ENCODE data around the gene MMP17.

MMP17 gene

DNA sequence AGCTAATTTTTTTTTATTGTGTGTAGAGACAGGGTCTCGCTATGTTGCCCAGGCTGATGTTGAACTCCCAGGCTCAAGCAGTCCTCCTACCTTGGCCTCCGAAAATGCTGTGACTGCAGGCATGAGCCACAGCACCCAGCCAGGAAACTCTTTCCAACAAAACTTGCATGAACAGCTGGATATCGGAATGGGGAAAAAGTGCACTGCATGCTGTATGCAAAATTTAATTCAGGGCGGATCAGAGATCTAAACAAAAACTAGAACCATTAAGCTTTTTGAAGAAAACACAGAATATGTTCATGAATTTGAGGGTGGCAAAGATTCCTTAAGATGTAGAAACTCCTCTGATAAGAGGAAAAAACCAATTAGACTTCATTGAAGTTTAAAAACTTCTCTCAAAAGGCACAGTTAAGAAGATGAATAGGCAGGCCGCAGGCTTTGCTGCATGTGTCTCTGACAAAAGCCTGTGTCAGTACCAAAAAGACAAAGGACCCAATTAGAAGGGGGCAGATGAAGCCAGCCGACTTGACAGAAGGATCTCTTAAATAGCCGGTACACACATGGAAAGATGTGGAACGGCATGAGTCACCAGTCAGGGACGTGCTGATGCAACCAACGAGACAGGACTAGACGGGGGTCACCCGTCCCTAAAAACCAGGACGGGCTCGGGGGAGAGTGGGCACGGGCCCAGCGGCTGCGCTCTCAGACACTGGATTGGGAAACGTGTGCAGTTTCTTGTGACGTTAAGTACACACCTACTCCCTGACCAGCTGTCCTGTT lies 34.8 kb upstream of the MMP17 start:
- no peak for DNase-seq (ENCODE audit: low read depth, low spot score)
- Histone ChIP-seq H3K27ac (ENCODE audit: low read length) (no peak overlapping the region), H3K27me3 (ENCODE audit: control insufficient read depth, insufficient read depth, low read length) (no peaks in the 10 kb centered on the region), H3K4me3 (ENCODE audit: low read length) (no peak overlapping the region), H3K9me3 (ENCODE audit: control insufficient read depth, insufficient read depth, low read length) (no peaks in the 10 kb centered on the region), H3K36me3 (ENCODE audit: control insufficient read depth, insufficient read depth, low read length) (0 out of 2 replicates have a peak, but pooled peaks cover 5% of the 10 kb centered on the region), H3K4me1 (ENCODE audit: control insufficient read depth, insufficient read depth, low read length) (peaks cover 7% of the 10 kb centered on the region; the same call in 1 of the 2 replicates)
- no CpG with 5 or more reads among the region's 19 CpGs for WGBS (ENCODE audit: insufficient coverage, insufficient read length)

DNA sequence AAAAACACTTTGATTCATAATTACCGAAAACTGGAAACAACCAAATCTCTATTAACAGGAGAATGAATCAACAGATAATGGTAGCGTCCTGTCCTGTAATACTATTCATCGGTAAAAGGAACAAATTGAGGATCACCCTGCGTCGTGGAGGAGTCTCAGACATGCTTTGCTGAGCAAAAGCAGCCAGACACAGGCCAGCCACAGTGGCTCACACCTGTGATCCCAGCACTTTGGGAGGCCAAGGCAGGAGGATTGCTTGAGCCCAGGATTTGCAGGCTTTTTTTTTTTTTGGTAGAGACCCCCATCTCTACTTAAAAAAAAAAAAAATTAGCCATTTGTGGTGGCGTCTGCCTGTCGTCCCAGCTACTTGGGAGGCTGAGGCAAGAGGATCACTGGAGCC lies 34.1 kb upstream of the MMP17 start:
- no peaks in the 10 kb centered on the region for H3K9me3 ChIP-seq (ENCODE audit: control insufficient read depth, insufficient read depth, low read length)
- no peaks in the 10 kb centered on the region for H3K27me3 ChIP-seq (ENCODE audit: control insufficient read depth, insufficient read depth, low read length)
- H3K27ac ChIP-seq (ENCODE audit: low read length), result no peak overlapping the region
- peaks cover 7% of the 10 kb centered on the region; the same call in 1 of the 2 replicates for H3K4me1 ChIP-seq (ENCODE audit: control insufficient read depth, insufficient read depth, low read length)
- DNase-seq (ENCODE audit: low read depth, low spot score), result no peak
- no peak overlapping the region for H3K4me3 ChIP-seq (ENCODE audit: low read length)
- no CpG with 5 or more reads among the region's 7 CpGs for WGBS (ENCODE audit: insufficient coverage, insufficient read length)
- H3K36me3 ChIP-seq (ENCODE audit: control insufficient read depth, insufficient read depth, low read length), result 0 out of 2 replicates have a peak, but pooled peaks cover 6% of the 10 kb centered on the region

- Histone ChIP-seq H3K4me1 (ENCODE audit: control insufficient read depth, insufficient read depth, low read length) (peaks cover 7% of the 10 kb centered on the region; the same call in 1 of the 2 replicates), H3K27me3 (ENCODE audit: control insufficient read depth, insufficient read depth, low read length) (no peaks in the 10 kb centered on the region), H3K27ac (ENCODE audit: low read length) (no peak overlapping the region), H3K9me3 (ENCODE audit: control insufficient read depth, insufficient read depth, low read length) (no peaks in the 10 kb centered on the region), H3K36me3 (ENCODE audit: control insufficient read depth, insufficient read depth, low read length) (peaks cover 9% of the 10 kb centered on the region; the same call in 1 of the 2 replicates), H3K4me3 (ENCODE audit: low read length) (no peak overlapping the region)
- no CpG with 5 or more reads among the region's 10 CpGs for WGBS (ENCODE audit: insufficient coverage, insufficient read length)
- DNase-seq (ENCODE audit: low read depth, low spot score), result no peak
Observed at GRCh38 chr12:131794573-131794972, 33.6 kb upstream of the MMP17 start.

- no CpG with 5 or more reads among the region's 14 CpGs for WGBS (ENCODE audit: insufficient coverage, insufficient read length)
Observed at GRCh38 chr12:131795064-131795463, 33.1 kb upstream of the MMP17 start.

GRCh38 chr12:131795690-131796410 lies 32.3 kb upstream of the MMP17 start:
- no peak overlapping the region for H3K4me3 ChIP-seq (ENCODE audit: low read length)
- H3K9me3 ChIP-seq (ENCODE audit: control insufficient read depth, insufficient read depth, low read length), result no peaks in the 10 kb centered on the region
- peaks cover 7% of the 10 kb centered on the region; the same call in 1 of the 2 replicates for H3K4me1 ChIP-seq (ENCODE audit: control insufficient read depth, insufficient read depth, low read length)
- DNase-seq (ENCODE audit: low read depth, low spot score), result no peak
- no peaks in the 10 kb centered on the region for H3K27me3 ChIP-seq (ENCODE audit: control insufficient read depth, insufficient read depth, low read length)
- peaks cover 9% of the 10 kb centered on the region; the same call in 1 of the 2 replicates for H3K36me3 ChIP-seq (ENCODE audit: control insufficient read depth, insufficient read depth, low read length)
- no CpG with 5 or more reads among the region's 15 CpGs for WGBS (ENCODE audit: insufficient coverage, insufficient read length)
- H3K27ac ChIP-seq (ENCODE audit: low read length), result no peak overlapping the region

More at GRCh38 chr12:131795064-131795463, 33.1 kb upstream of the MMP17 start:
- H3K36me3 ChIP-seq (ENCODE audit: control insufficient read depth, insufficient read depth, low read length), result peaks cover 9% of the 10 kb centered on the region; the same call in 1 of the 2 replicates
- H3K27me3 ChIP-seq (ENCODE audit: control insufficient read depth, insufficient read depth, low read length), result no peaks in the 10 kb centered on the region
- peaks cover 7% of the 10 kb centered on the region; the same call in 1 of the 2 replicates for H3K4me1 ChIP-seq (ENCODE audit: control insufficient read depth, insufficient read depth, low read length)
- no peak overlapping the region for H3K4me3 ChIP-seq (ENCODE audit: low read length)
- H3K9me3 ChIP-seq (ENCODE audit: control insufficient read depth, insufficient read depth, low read length), result no peaks in the 10 kb centered on the region
- no peak overlapping the region for H3K27ac ChIP-seq (ENCODE audit: low read length)
- DNase-seq (ENCODE audit: low read depth, low spot score), result no peak

DNA sequence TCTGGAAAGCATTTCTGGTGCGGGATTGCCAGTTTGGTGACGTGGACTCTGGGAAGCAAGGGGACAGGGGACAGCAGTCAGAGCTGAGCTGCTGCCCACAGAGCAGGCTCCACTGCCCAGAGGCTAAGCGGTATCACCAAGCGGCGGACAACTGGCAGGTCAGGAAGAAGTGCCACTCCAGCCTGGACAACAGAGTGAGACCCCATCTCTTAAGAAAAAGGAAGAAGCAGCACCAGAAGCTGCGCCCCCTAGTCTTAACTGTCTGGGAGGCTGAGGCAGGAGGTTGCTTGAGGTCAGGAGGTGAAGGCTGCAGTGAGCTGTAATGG lies 31.8 kb upstream of the MMP17 start:
- H3K4me1 ChIP-seq (ENCODE audit: control insufficient read depth, insufficient read depth, low read length), result peaks cover 7% of the 10 kb centered on the region; the same call in 1 of the 2 replicates
- WGBS (ENCODE audit: insufficient coverage, insufficient read length), result no CpG with 5 or more reads among the region's 6 CpGs
- H3K9me3 ChIP-seq (ENCODE audit: control insufficient read depth, insufficient read depth, low read length), result no peaks in the 10 kb centered on the region
- H3K27me3 ChIP-seq (ENCODE audit: control insufficient read depth, insufficient read depth, low read length), result no peaks in the 10 kb centered on the region
- no peak for DNase-seq (ENCODE audit: low read depth, low spot score)
- no peak overlapping the region for H3K27ac ChIP-seq (ENCODE audit: low read length)
- no peak overlapping the region for H3K4me3 ChIP-seq (ENCODE audit: low read length)
- H3K36me3 ChIP-seq (ENCODE audit: control insufficient read depth, insufficient read depth, low read length), result peaks cover 9% of the 10 kb centered on the region; the same call in 1 of the 2 replicates

- WGBS (ENCODE audit: insufficient coverage, insufficient read length), result no CpG with 5 or more reads among the region's 28 CpGs
- Histone ChIP-seq H3K4me1 (ENCODE audit: control insufficient read depth, insufficient read depth, low read length) (peaks cover 7% of the 10 kb centered on the region; the same call in 1 of the 2 replicates), H3K9me3 (ENCODE audit: control insufficient read depth, insufficient read depth, low read length) (no peaks in the 10 kb centered on the region), H3K27me3 (ENCODE audit: control insufficient read depth, insufficient read depth, low read length) (no peaks in the 10 kb centered on the region), H3K4me3 (ENCODE audit: low read length) (no peak overlapping the region), H3K36me3 (ENCODE audit: control insufficient read depth, insufficient read depth, low read length) (peaks cover 7% of the 10 kb centered on the region; the same call in 1 of the 2 replicates), H3K27ac (ENCODE audit: low read length) (no peak overlapping the region)
- DNase-seq (ENCODE audit: low read depth, low spot score), result no peak
Observed at GRCh38 chr12:131796754-131797587, 31.2 kb upstream of the MMP17 start.

GRCh38 chr12:131797588-131797934 lies 30.6 kb upstream of the MMP17 start:
- no peaks in the 10 kb centered on the region for H3K9me3 ChIP-seq (ENCODE audit: control insufficient read depth, insufficient read depth, low read length)
- peaks cover 7% of the 10 kb centered on the region; the same call in 1 of the 2 replicates for H3K4me1 ChIP-seq (ENCODE audit: control insufficient read depth, insufficient read depth, low read length)
- no peak overlapping the region for H3K4me3 ChIP-seq (ENCODE audit: low read length)
- no peak for DNase-seq (ENCODE audit: low read depth, low spot score)
- H3K36me3 ChIP-seq (ENCODE audit: control insufficient read depth, insufficient read depth, low read length), result peaks cover 7% of the 10 kb centered on the region; the same call in 1 of the 2 replicates
- no CpG with 5 or more reads among the region's 10 CpGs for WGBS (ENCODE audit: insufficient coverage, insufficient read length)
- no peaks in the 10 kb centered on the region for H3K27me3 ChIP-seq (ENCODE audit: control insufficient read depth, insufficient read depth, low read length)
- H3K27ac ChIP-seq (ENCODE audit: low read length), result no peak overlapping the region

DNA sequence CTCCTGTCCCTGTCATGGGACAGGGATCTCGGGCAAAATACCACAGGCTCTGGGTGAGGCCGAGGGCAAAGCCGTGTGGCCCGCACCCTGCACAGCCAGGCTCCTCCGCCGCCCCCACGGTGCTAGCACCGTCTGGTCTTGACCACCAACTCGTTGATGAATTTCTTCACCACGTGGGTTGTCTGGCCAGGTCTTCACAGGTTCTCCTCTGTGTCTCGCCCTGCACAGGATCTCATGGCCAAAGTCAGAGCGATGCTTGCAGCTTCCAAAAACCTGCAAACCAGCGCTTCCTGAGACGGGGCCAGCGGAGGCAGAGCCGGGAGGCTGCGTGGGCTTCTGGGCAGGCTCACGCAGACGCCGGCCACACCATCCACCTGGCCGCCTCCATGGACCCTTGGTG lies 29.0 kb upstream of the MMP17 start:
- no peaks in the 10 kb centered on the region for H3K9me3 ChIP-seq (ENCODE audit: control insufficient read depth, insufficient read depth, low read length)
- peaks cover 9% of the 10 kb centered on the region; the same call in 1 of the 2 replicates for H3K4me1 ChIP-seq (ENCODE audit: control insufficient read depth, insufficient read depth, low read length)
- H3K4me3 ChIP-seq (ENCODE audit: low read length), result no peak overlapping the region
- peaks cover 7% of the 10 kb centered on the region; the same call in 1 of the 2 replicates for H3K36me3 ChIP-seq (ENCODE audit: control insufficient read depth, insufficient read depth, low read length)
- no peak for DNase-seq (ENCODE audit: low read depth, low spot score)
- H3K27ac ChIP-seq (ENCODE audit: low read length), result no peak overlapping the region
- no peaks in the 10 kb centered on the region for H3K27me3 ChIP-seq (ENCODE audit: control insufficient read depth, insufficient read depth, low read length)
- WGBS (ENCODE audit: insufficient coverage, insufficient read length), result no CpG with 5 or more reads among the region's 21 CpGs
